ENCODE results near the gene MYBL2.
"Not testable (repeated sequence)": the region's sequence is repeated elsewhere in the genome, so short reads cannot be mapped to it uniquely, and the experiment has no call there.

MYBL2 gene

GRCh38 chr20:43752561-43753301 is 85.8 kb downstream of the MYBL2 start:
- DNase-seq, result no peak

- DNase-seq, result no peak
Measured at GRCh38 chr20:43755390-43755789, 88.5 kb downstream of the MYBL2 start.

- no peak for DNase-seq
Measured at GRCh38 chr20:43755851-43756250, 88.9 kb downstream of the MYBL2 start.

GRCh38 chr20:43757888-43758287 is 91.0 kb downstream of the MYBL2 start:
- DNase-seq, result not testable (repeated sequence)

- DNase-seq, result peak; percentile 16
Measured at GRCh38 chr20:43761386-43762340, 94.7 kb downstream of the MYBL2 start.

- DNase-seq, result no peak
Measured at GRCh38 chr20:43762911-43763310, 96.0 kb downstream of the MYBL2 start.

GRCh38 chr20:43765916-43766315 is 99.0 kb downstream of the MYBL2 start:
- DNase-seq, result no peak
